ENCODE data around the gene COMMD7.
A peak's percentile ranks its signal among the peaks of the same experiment; 100 is the strongest.

COMMD7 gene

DNA sequence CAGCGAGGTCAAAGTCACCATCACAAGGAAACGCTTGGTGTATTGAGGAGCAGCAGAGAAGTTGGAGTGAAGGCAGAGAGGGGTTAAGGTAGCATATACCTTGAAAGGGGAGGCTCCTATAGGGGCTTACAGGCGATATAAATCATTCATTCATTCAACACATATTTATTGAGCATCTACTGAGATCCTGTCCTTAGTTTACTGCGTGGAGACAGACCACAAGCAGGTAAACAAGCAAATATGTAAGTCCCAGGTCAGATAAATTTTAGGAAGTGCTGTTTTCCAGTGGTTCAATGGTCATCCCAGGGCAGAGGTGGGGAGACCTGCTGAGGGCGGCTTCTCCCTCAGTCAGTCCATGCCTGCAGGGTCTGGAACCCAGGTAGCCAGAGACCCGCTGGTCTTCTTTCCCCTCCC, 18.2 kb upstream of the COMMD7 start:
- Histone ChIP-seq H3K27ac (ENCODE audit: low read length) (no peak overlapping the region), H3F3A (ENCODE audit: insufficient read depth, low read length) (peaks cover 12% of the 10 kb centered on the region; the same call in 1 of the 2 replicates), H3K9me2 (replicated peaks; ENCODE audit: insufficient read depth, low read length) (no peaks in the 10 kb centered on the region), H3K9ac (ENCODE audit: low read length) (no peak overlapping the region), H3K36me3 (replicated peaks; ENCODE audit: insufficient read depth, low read length) (no peaks in the 10 kb centered on the region), H3K9me3 (replicated peaks; ENCODE audit: insufficient read depth, low read length) (no peaks in the 10 kb centered on the region), H3K27me3 (replicated peaks; ENCODE audit: insufficient read depth, low read length) (no peaks in the 10 kb centered on the region), H3K4me1 (ENCODE audit: low read length) (peaks cover 5% of the 10 kb centered on the region), H4K20me1 (ENCODE audit: insufficient read depth, low read length) (no peaks in the 10 kb centered on the region), H3K4me3 (ENCODE audit: low read length) (0 out of 2 replicates have a peak overlapping the region, but pooled peaks have one; percentile 42), H2AFZ (ENCODE audit: low read length) (peak overlapping the region; percentile 43), H3K4me2 (ENCODE audit: low read depth, low read length) (peak overlapping the region; percentile 54; the same call in 1 of the 2 replicates), H3K79me2 (ENCODE audit: low read length) (peaks cover 26% of the 10 kb centered on the region)
- no peak for TF ChIP-seq EZH2phosphoT487 (IDR thresholded peaks at IDR 0.05; ENCODE audit: low read length)
- no peak for TF ChIP-seq EZH2 (optimal IDR thresholded peaks at IDR 0.05; ENCODE audit: low read depth, low read length)
- TF ChIP-seq, protein P1, sequence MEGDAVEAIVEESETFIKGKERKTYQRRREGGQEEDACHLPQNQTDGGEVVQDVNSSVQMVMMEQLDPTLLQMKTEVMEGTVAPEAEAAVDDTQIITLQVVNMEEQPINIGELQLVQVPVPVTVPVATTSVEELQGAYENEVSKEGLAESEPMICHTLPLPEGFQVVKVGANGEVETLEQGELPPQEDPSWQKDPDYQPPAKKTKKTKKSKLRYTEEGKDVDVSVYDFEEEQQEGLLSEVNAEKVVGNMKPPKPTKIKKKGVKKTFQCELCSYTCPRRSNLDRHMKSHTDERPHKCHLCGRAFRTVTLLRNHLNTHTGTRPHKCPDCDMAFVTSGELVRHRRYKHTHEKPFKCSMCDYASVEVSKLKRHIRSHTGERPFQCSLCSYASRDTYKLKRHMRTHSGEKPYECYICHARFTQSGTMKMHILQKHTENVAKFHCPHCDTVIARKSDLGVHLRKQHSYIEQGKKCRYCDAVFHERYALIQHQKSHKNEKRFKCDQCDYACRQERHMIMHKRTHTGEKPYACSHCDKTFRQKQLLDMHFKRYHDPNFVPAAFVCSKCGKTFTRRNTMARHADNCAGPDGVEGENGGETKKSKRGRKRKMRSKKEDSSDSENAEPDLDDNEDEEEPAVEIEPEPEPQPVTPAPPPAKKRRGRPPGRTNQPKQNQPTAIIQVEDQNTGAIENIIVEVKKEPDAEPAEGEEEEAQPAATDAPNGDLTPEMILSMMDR (IDR thresholded peaks at IDR 0.05; ENCODE audit: low read length) = no peak
- no peak for DNase-seq

DNA sequence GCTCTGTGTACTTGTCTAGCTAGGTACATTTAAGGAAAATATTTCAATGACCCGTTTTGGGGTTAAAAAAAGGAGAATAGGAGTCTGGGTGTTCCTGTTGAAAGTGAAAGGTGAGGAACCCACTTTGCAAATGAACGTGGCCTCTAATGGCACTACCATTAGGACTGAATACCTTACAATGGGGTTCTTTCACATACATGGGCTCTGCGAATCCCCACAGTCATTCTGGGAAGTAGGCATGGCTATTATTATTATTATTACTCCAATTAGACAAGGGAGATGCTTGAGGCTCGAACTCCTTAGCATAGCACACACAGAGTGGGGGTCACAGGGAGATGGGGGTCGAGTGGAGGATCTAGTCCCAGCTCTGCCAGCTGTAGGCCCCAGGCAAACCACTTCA, 12.9 kb upstream of the COMMD7 start:
- Histone ChIP-seq H3K4me2 (ENCODE audit: low read depth, low read length) (no peak overlapping the region), H3K27me3 (replicated peaks; ENCODE audit: insufficient read depth, low read length) (no peaks in the 10 kb centered on the region), H3K4me1 (ENCODE audit: low read length) (no peaks in the 10 kb centered on the region), H3K9me2 (replicated peaks; ENCODE audit: insufficient read depth, low read length) (no peaks in the 10 kb centered on the region), H3K27ac (ENCODE audit: low read length) (no peak overlapping the region), H3K36me3 (replicated peaks; ENCODE audit: insufficient read depth, low read length) (no peaks in the 10 kb centered on the region), H3K4me3 (ENCODE audit: low read length) (no peak overlapping the region), H2AFZ (ENCODE audit: low read length) (no peak overlapping the region), H4K20me1 (ENCODE audit: insufficient read depth, low read length) (no peaks in the 10 kb centered on the region), H3K9ac (ENCODE audit: low read length) (no peak overlapping the region), H3K9me3 (replicated peaks; ENCODE audit: insufficient read depth, low read length) (no peaks in the 10 kb centered on the region), H3K79me2 (ENCODE audit: low read length) (no peaks in the 10 kb centered on the region), H3F3A (ENCODE audit: insufficient read depth, low read length) (peaks cover 4% of the 10 kb centered on the region; the same call in 1 of the 2 replicates)
- DNase-seq = no peak
- no peak for TF ChIP-seq EZH2 (optimal IDR thresholded peaks at IDR 0.05; ENCODE audit: low read depth, low read length)
- no peak for TF ChIP-seq EZH2phosphoT487 (IDR thresholded peaks at IDR 0.05; ENCODE audit: low read length)
- TF ChIP-seq, protein P1 (IDR thresholded peaks at IDR 0.05; ENCODE audit: low read length) = no peak

DNA sequence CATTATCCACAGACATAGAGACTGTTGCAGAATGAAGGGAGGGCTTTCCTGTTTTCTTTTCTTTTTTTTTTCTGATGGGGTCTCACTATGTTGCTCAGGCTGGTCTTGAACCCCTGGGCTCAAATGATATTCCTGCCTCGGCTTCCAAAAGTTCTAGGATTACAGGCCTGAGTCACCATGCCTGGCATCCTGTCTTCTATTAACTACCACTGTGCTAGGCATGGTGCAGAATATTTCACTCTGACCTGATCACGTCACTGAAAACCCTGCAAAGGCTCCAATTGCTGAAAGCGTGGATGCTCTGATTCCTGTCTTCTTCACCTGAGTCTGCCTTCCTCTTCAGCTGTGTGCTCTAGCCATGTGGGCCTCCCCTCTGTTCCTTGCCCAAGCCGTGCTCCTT, 10.5 kb upstream of the COMMD7 start:
- H4K20me1 ChIP-seq (ENCODE audit: insufficient read depth, low read length) = no peaks in the 10 kb centered on the region
- no peak overlapping the region for H3K4me2 ChIP-seq (ENCODE audit: low read depth, low read length)
- no peaks in the 10 kb centered on the region for H3K36me3 ChIP-seq (replicated peaks; ENCODE audit: insufficient read depth, low read length)
- H3K27ac ChIP-seq (ENCODE audit: low read length) = no peak overlapping the region
- H3K27me3 ChIP-seq (replicated peaks; ENCODE audit: insufficient read depth, low read length) = no peaks in the 10 kb centered on the region
- H3F3A ChIP-seq (ENCODE audit: insufficient read depth, low read length) = no peaks in the 10 kb centered on the region
- no peaks in the 10 kb centered on the region for H3K9me3 ChIP-seq (replicated peaks; ENCODE audit: insufficient read depth, low read length)
- no peak overlapping the region for H2AFZ ChIP-seq (ENCODE audit: low read length)
- TF ChIP-seq EZH2phosphoT487 (IDR thresholded peaks at IDR 0.05; ENCODE audit: low read length) = no peak
- H3K4me3 ChIP-seq (ENCODE audit: low read length) = no peak overlapping the region
- H3K9me2 ChIP-seq (replicated peaks; ENCODE audit: insufficient read depth, low read length) = no peaks in the 10 kb centered on the region
- DNase-seq = no peak
- no peaks in the 10 kb centered on the region for H3K79me2 ChIP-seq (ENCODE audit: low read length)
- H3K4me1 ChIP-seq (ENCODE audit: low read length) = no peaks in the 10 kb centered on the region
- no peak overlapping the region for H3K9ac ChIP-seq (ENCODE audit: low read length)

DNA sequence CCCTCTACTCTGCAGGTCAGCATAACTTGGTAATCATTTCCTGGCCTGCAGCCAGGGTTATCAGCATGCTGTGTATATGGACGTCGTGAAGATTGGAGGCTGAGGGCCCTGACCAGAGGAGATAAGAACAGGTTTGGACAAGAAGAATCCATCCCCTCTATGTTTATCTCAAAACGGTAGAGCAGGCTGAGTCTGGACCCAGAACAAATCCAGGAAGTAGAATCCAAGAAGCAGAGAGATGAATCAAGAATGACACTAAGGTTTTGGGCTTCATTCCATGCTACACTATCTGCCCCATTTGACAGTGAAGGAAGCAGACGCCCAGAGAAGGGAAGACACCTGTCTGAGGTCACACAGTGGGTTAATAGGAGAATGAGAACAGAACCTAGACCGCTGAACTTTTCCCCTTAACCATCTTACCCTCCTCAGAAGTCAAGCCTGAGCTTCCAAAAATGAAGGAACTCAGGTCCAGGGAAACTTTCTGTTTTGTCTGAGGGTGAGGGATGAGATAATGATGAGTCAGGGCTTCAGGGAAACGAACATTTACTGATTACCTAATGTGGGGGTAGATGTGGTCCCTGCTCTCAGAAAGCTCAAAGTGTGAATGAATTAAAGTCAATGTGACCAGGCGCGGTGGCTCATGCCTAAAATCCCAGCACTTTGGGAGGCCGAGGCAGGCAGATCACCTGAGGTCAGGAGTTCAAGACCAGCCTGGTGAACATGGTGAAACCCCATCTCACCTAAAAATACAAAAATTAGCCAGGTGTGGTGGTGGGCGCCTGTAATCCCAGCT, 9.4 kb upstream of the COMMD7 start:
- Histone ChIP-seq H3K9me3 (replicated peaks; ENCODE audit: insufficient read depth, low read length) (no peaks in the 10 kb centered on the region), H3K27me3 (replicated peaks; ENCODE audit: insufficient read depth, low read length) (no peaks in the 10 kb centered on the region), H3K27ac (ENCODE audit: low read length) (no peak overlapping the region), H3K9ac (ENCODE audit: low read length) (no peak overlapping the region), H3K4me1 (ENCODE audit: low read length) (no peaks in the 10 kb centered on the region), H3K9me2 (replicated peaks; ENCODE audit: insufficient read depth, low read length) (no peaks in the 10 kb centered on the region), H3K4me3 (ENCODE audit: low read length) (no peak overlapping the region), H2AFZ (ENCODE audit: low read length) (no peak overlapping the region), H3K4me2 (ENCODE audit: low read depth, low read length) (no peak overlapping the region), H3K36me3 (replicated peaks; ENCODE audit: insufficient read depth, low read length) (no peaks in the 10 kb centered on the region), H4K20me1 (ENCODE audit: insufficient read depth, low read length) (no peaks in the 10 kb centered on the region), H3F3A (ENCODE audit: insufficient read depth, low read length) (no peaks in the 10 kb centered on the region), H3K79me2 (ENCODE audit: low read length) (no peaks in the 10 kb centered on the region)
- TF ChIP-seq EZH2 (optimal IDR thresholded peaks at IDR 0.05; ENCODE audit: low read depth, low read length) = no peak
- TF ChIP-seq, protein P1 (IDR thresholded peaks at IDR 0.05; ENCODE audit: low read length) = no peak
- no peak for TF ChIP-seq EZH2phosphoT487 (IDR thresholded peaks at IDR 0.05; ENCODE audit: low read length)
- no peak for DNase-seq

Measured in MM.1S (cell line).